GM23338 (cell line): ENCODE measurements around the gene RSBN1L. TPM values are rescaled to one million over a fixed set of nuclear protein-coding genes. Genes with fewer than 3 reads are reported as not detected.

Source experiments
- ATAC-seq: fragments of 200-7000 bp; cut with Tn5 transposase; 3 replicates; pipeline ENCODE4 v1.9.1; 2020
- DNase-seq: peaks from one replicate; pipeline ENCODE4 v3.0.0-alpha.2; 2015; ENCODE audit warnings: low spot score
- H2AFZ ChIP-seq: fragments of 200-600 bp; sonication (generic); 2 replicates; pipeline ENCODE4 v1.8.0; 2016; ENCODE audit warnings: antibody characterized with exemption, mild to moderate bottlenecking, moderate library complexity
- H3F3A ChIP-seq: fragments of 200-600 bp; sonication (generic); replicated peaks from 2 replicates; pipeline ENCODE4 v1.8.0; 2017; ENCODE audit warnings: antibody characterized with exemption, mixed run types, low read depth
- H3K27ac ChIP-seq: fragments of 200-600 bp; sonication (generic); 2 replicates; pipeline ENCODE4 v1.6.1; 2016; ENCODE audit warnings: low read depth
- H3K27me3 ChIP-seq: fragments of 200-600 bp; sonication (generic); 2 replicates; pipeline ENCODE4 v1.8.0; 2016; ENCODE audit warnings: mild to moderate bottlenecking, mixed run types, moderate library complexity; ENCODE audit not compliant: insufficient read depth
- H3K36me3 ChIP-seq: fragments of 200-600 bp; sonication (generic); 2 replicates; pipeline ENCODE4 v1.8.0; 2016; ENCODE audit warnings: mild to moderate bottlenecking; ENCODE audit not compliant: insufficient read depth
- H3K4me1 ChIP-seq: fragments of 200-600 bp; sonication (generic); 2 replicates; pipeline ENCODE4 v1.8.0; 2016; ENCODE audit warnings: mild to moderate bottlenecking, moderate library complexity; ENCODE audit not compliant: insufficient read depth
- H3K4me2 ChIP-seq: fragments of 200-600 bp; sonication (generic); 2 replicates; pipeline ENCODE4 v1.7.1; 2017; ENCODE audit warnings: mixed run types
- H3K4me3 ChIP-seq: fragments of 200-600 bp; sonication (generic); 2 replicates; pipeline ENCODE4 v1.6.1; 2016; ENCODE audit warnings: mixed run types
- H3K79me2 ChIP-seq: fragments of 200-600 bp; sonication (generic); replicated peaks from 2 replicates; pipeline ENCODE4 v1.8.0; 2017; ENCODE audit warnings: mild to moderate bottlenecking; ENCODE audit not compliant: insufficient read depth
- H3K9me2 ChIP-seq: fragments of 200-600 bp; sonication (generic); 2 replicates; pipeline ENCODE4 v1.8.0; 2017; ENCODE audit not compliant: insufficient read depth
- H4K20me1 ChIP-seq: fragments of 200-600 bp; sonication (generic); replicated peaks from 2 replicates; pipeline ENCODE4 v1.8.0; 2017; ENCODE audit warnings: mild to moderate bottlenecking; ENCODE audit not compliant: insufficient read depth
- H3K27ac Mint-ChIP-seq: 2 replicates; pipeline ENCODE4 v1.8.0; 2020; ENCODE audit warnings: inconsistent platforms, mild to moderate bottlenecking, moderate library complexity, mixed read lengths
- H3K27me3 Mint-ChIP-seq: 3 replicates; pipeline ENCODE4 v1.8.0; 2022; ENCODE audit warnings: low read depth, mild to moderate bottlenecking, moderate library complexity, mixed read lengths, inconsistent platforms; ENCODE audit not compliant: insufficient read depth, poor library complexity
- H3K36me3 Mint-ChIP-seq: 3 replicates; pipeline ENCODE4 v1.8.0; 2021; ENCODE audit warnings: low read depth, mild to moderate bottlenecking, inconsistent platforms, moderate library complexity, mixed read lengths
- H3K4me1 Mint-ChIP-seq: 3 replicates; pipeline ENCODE4 v1.8.0; 2020; ENCODE audit warnings: mild to moderate bottlenecking, inconsistent platforms, mixed read lengths
- H3K4me3 Mint-ChIP-seq: 3 replicates; pipeline ENCODE4 v1.8.0; 2021; ENCODE audit warnings: moderate library complexity, mild to moderate bottlenecking, inconsistent platforms, mixed read lengths
- H3K9me3 Mint-ChIP-seq: 3 replicates; pipeline ENCODE4 v1.8.0; 2020; ENCODE audit warnings: moderate library complexity, mild to moderate bottlenecking, inconsistent platforms, mixed read lengths
- CREB1 ChIP-seq: fragments of 250-450 bp; sonication (Bioruptor Pico); IDR thresholded peaks from 2 replicates; pipeline ENCODE4 v1.5.0; 2020; ENCODE audit warnings: low read depth, mild to moderate bottlenecking, moderate library complexity
- CTCF ChIP-seq, 2 experiments: fragments of 200-600 bp in 1 of 2; sonication (generic) in 1 of 2; conservative IDR thresholded peaks; 2 replicates each; pipeline versions ENCODE4 v1.5.1 to v1.6.1; 2016 to 2017; ENCODE audit warnings: antibody characterized with exemption in 2 of 2, low read depth in 2 of 2, mild to moderate bottlenecking in 2 of 2, moderate library complexity in 1 of 2
- ETS1 ChIP-seq: IDR thresholded peaks from 2 replicates; pipeline ENCODE4 v1.6.1; 2016; ENCODE audit warnings: antibody characterized with exemption
- EZH2 ChIP-seq: fragments of 200-600 bp; sonication (generic); IDR thresholded peaks from one replicate; pipeline ENCODE4 v1.8.0; 2017; ENCODE audit warnings: antibody characterized with exemption, mild to moderate bottlenecking, low read depth; ENCODE audit not compliant: unreplicated experiment
- JUNB ChIP-seq: IDR thresholded peaks from one replicate; pipeline ENCODE4 v1.6.1; 2016; ENCODE audit warnings: antibody characterized with exemption; ENCODE audit not compliant: unreplicated experiment
- NANOG ChIP-seq: IDR thresholded peaks from 2 replicates; pipeline ENCODE4 v1.6.1; 2016; ENCODE audit warnings: antibody characterized with exemption, borderline replicate concordance
- POLR2AphosphoS5 ChIP-seq: IDR thresholded peaks from 2 replicates; pipeline ENCODE4 v1.6.1; 2016; ENCODE audit warnings: antibody characterized with exemption, low read depth
- STAT1 ChIP-seq: IDR thresholded peaks from one replicate; pipeline ENCODE4 v1.6.1; 2016; ENCODE audit warnings: antibody characterized with exemption; ENCODE audit not compliant: unreplicated experiment
- ZNF331 ChIP-seq: fragments of 250-450 bp; sonication (Bioruptor Pico); IDR thresholded peaks from 2 replicates; pipeline ENCODE4 v1.5.0; 2020; ENCODE audit warnings: low read depth, mild to moderate bottlenecking, moderate library complexity
- polyA plus RNA-seq: library from polyadenylated mRNA; unstranded; fragments of >200 nt; fragmentation: Nextera tagmentation; extraction: Ambion mirVana; gene quantifications from 2 replicates; pipeline ENCODE4 v1.2.1, GENCODE V29; 2016
- total RNA-seq: library from RNA; depleted of rRNA; stranded (reverse); fragments of >200 nt; shearing (Covaris generic); gene quantifications from 2 replicates; pipeline ENCODE4 v1.2.3, GENCODE V29; 2014

The RSBN1L gene
- total and polyA plus RNA-seq, 2 experiments from 2014 or later, result 9.7 to 19.7 TPM

GRCh38 chr7:77685233-77685632 lies 11.0 kb upstream of the RSBN1L start (continued):
- no peak for TF ChIP-seq STAT1
- TF ChIP-seq ETS1, result no peak

GRCh38 chr7:77687100-77687746 lies 9.0 kb upstream of the RSBN1L start:
- 0 out of 2 replicates have a peak, but pooled peaks cover 4% of the 10 kb centered on the region for H3K36me3 ChIP-seq
- no peak overlapping the region for H3K4me3 Mint-ChIP-seq
- no peak overlapping the region for H2AFZ ChIP-seq
- peaks cover 14% of the 10 kb centered on the region for H4K20me1 ChIP-seq
- H3K4me1 Mint-ChIP-seq, result peaks cover 33% of the 10 kb centered on the region
- H3K27ac ChIP-seq, result no peak overlapping the region
- H3K79me2 ChIP-seq, result peaks cover 62% of the 10 kb centered on the region
- H3K36me3 Mint-ChIP-seq, result peaks cover 41% of the 10 kb centered on the region; the same call in 2 of the 3 replicates
- H3K4me3 ChIP-seq, result no peak overlapping the region
- H3F3A ChIP-seq, result no peaks in the 10 kb centered on the region
- no peaks in the 10 kb centered on the region for H3K27me3 ChIP-seq
- no peak for TF ChIP-seq CTCF (conservative IDR thresholded peaks at IDR 0.05; ENCODE audit: low read depth in 2 of 2)
- no peak for TF ChIP-seq ZNF331
- ATAC-seq (no peak), DNase-seq (no peak)
- no peaks in the 10 kb centered on the region for H3K9me2 ChIP-seq
- no peak overlapping the region for H3K27ac Mint-ChIP-seq
- no peak overlapping the region for H3K4me2 ChIP-seq
- H3K27me3 Mint-ChIP-seq, result peaks cover 2% of the 10 kb centered on the region
- H3K9me3 Mint-ChIP-seq, result no peaks in the 10 kb centered on the region
- H3K4me1 ChIP-seq, result peaks cover 21% of the 10 kb centered on the region

GRCh38 chr7:77687747-77688144 lies 8.5 kb upstream of the RSBN1L start:
- H3K9me3 Mint-ChIP-seq, result no peaks in the 10 kb centered on the region
- Histone ChIP-seq H3K27me3 (no peaks in the 10 kb centered on the region), H2AFZ (no peak overlapping the region), H3K36me3 (0 out of 2 replicates have a peak, but pooled peaks cover 4% of the 10 kb centered on the region), H3F3A (no peaks in the 10 kb centered on the region), H3K9me2 (no peaks in the 10 kb centered on the region), H3K79me2 (peaks cover 67% of the 10 kb centered on the region), H3K4me2 (no peak overlapping the region), H3K27ac (peak overlapping the region; percentile 35; the same call in 1 of the 2 replicates), H3K4me1 (peaks cover 24% of the 10 kb centered on the region), H3K4me3 (no peak overlapping the region), H4K20me1 (peaks cover 19% of the 10 kb centered on the region)
- H3K4me1 Mint-ChIP-seq, result peaks cover 36% of the 10 kb centered on the region
- no peak overlapping the region for H3K4me3 Mint-ChIP-seq
- H3K27ac Mint-ChIP-seq, result no peak overlapping the region
- H3K27me3 Mint-ChIP-seq, result peaks cover 2% of the 10 kb centered on the region
- ATAC-seq (peak; percentile 22; the same call in 2 of the 3 replicates), DNase-seq (peak; percentile 43)
- peaks cover 35% of the 10 kb centered on the region; the same call in 2 of the 3 replicates for H3K36me3 Mint-ChIP-seq
- no peak for TF ChIP-seq ETS1
- TF ChIP-seq JUNB, result no peak
- no peak for TF ChIP-seq POLR2AphosphoS5
- TF ChIP-seq CTCF (conservative IDR thresholded peaks at IDR 0.05; ENCODE audit: low read depth in 2 of 2), result no peak
- TF ChIP-seq EZH2, result no peak
- no peak for TF ChIP-seq ZNF331
- TF ChIP-seq NANOG, result no peak
- no peak for TF ChIP-seq CREB1 (CRISPR knock-in tag)
- no peak for TF ChIP-seq STAT1
